GM18868 (cell line): Measurements from ENCODE around the gene TEKT3.

Experiments
- ATAC-seq: cut with Tn5 transposase; IDR thresholded peaks from one replicate; pipeline ENCODE4 v1.9.1; 2021; ENCODE audit warnings: mild to moderate bottlenecking, moderate library complexity; ENCODE audit not compliant: unreplicated experiment

TEKT3 gene

DNA sequence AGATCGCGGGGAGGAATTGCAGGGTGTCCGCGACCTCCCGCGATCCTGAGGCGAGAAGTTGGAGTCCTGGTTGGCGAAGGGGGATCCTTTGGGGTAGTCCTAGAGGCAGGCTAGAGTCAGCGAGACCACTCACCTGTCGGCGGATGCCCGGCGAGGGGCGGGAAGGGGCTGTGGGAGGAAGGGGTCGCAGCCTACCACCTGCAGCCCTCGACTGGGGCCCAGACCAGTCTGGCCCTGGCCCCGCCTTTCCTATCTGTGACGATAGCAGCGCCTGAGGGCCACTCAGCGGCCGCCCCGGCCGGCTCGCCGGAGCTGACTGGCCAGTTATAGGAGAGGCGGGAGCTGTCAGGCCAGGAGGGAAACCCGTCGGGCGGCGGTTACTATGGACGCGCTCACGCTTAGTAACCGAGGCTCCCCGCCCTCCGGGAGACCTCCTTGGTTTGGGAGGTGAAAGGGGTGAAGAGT lies at the start of gene TEKT3:
Gene TEKT3 (minus strand): TSS at position 213 of the 465 bp plus-strand sequence. CDS start 10,012 bp downstream, outside the sequence.
- ATAC-seq, result no peak

DNA sequence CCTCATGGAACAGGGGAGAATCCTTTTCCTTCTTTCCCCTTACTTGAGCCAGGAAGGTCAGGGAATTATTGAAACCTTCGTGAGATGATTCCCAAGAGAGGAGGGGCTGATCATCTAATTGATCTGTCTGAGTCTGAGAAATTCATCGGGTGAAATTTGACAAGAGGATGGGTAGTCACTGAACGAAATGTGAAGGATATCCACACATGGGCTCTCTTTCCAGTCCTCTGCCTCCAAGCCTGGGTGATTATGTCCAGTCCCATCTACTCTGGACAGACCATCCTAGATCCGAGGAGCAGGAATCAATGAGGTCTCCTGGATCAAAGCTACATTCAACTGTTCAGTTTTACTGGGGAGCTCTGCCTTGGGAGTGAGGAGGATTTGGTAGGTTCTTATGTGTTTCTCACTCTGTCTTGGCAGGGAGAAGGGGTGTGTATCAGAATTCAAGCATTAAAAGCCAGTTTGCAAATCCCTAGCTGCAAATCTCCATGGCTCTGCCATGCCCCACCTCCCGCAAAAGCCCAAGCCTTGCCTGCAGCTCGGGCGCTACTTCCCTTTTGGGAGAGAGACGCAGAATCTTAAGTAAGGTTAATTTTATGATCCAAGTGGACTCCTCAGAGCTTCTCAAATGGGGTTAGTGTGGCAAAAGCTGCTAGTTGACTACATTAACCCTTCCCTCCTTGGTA lies 47.1 kb upstream of the TEKT3 start:
- no peak for ATAC-seq

DNA sequence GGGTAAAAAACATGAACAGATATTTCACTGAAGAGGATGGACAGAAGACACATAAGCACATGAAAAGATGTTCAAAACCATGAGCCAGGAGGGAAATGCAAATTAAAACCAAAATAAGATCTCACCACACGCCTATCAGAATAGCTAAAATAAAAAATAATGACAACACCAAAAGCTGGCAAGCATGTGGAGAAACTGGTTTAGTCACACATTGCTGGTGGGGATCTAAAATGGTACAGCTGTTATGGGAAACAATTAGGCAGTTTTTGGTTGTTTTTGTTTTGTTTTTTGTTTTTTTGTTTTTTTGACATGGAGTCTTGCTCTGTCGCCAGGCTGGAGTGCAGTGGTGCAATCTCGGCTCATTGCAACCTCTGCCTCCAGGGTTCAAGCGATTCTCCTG lies 44.7 kb upstream of the TEKT3 start:
- ATAC-seq, result no peak

DNA sequence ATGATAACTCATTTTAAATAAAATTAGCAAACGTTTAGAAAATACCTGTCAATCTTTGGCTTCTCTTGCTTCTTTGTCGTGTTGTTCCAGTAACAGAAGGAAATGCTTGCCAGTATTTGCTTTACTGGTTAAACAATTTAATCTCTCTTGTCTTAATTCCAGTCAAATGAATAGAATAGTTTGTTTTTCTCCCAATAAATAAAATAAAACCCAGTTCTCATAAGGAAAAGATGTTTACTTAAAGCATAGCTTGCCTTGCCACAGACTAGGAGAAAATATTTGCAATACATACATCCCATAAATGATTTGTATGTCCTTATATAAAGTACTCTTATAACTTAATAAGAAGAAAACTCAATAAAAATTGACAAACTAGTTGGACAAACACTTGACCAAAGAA lies 43.9 kb upstream of the TEKT3 start:
- no peak for ATAC-seq

DNA sequence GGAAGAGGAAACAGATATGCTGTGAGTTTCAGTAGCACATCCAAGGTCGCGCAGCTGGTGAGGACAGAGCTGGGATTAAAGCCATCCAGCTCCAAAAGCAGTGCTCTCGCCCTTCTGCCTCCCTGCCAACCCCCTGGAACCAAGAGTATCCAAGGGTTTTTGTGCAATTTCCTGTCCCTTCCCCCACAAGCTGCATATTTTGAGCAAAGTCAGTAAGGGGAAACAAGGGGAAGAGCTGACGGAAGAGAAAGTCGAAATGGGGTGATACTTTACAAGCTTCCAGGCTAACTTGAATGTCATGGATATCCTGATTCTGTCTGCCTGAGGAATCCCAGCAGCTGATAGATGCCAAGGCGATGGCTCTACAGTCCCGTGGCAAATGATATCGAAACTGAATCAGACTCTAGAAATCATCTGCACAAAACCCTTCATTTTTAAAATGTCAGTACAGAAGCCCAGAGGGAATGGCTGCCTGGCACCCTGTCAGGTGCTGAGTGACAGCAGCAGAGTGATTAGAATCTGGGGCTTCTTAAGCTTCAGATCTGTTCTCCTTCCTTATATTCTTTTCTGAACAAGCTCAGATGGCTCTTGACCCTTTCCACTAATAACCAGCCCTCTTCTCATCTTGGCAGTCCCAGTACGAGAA lies 42.9 kb upstream of the TEKT3 start:
- ATAC-seq, result no peak

DNA sequence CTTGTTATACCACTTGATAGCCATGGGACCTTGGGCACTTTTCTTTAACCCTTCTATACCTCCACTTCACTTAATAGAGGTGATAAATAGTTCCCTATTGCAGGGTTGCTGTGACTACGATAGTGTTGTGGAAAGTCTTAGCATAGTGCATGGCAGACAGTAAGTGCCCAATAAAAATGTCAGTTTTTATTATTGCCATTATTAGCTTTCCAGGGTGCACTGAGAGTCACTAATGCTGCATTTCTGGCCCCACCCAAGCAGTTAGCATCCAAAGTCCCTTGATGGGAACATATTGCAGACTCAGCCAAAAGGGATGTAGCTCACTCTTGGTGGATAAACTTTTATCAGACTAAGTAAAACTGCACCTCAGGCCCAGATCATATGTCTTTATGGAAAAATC lies 41.5 kb upstream of the TEKT3 start:
- ATAC-seq, result no peak

DNA sequence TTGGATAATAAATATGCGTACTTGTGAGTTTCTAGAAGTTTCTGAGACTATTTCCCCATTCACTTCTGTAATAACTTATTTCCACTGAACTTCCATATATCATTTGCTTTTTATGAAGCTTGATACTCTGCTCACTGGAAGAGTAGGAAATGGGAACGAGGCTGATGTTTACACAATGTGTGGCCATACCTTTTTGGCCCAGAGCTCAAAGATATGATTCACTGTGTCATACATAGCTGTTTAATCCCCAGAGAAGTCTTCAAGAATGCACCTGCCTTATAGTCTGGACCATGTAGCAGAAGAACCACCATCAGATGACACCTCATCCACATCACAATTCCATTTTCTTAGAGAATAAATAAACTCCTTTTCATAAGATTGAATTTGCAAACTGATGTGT lies 40.3 kb upstream of the TEKT3 start:
- ATAC-seq, result no peak

DNA sequence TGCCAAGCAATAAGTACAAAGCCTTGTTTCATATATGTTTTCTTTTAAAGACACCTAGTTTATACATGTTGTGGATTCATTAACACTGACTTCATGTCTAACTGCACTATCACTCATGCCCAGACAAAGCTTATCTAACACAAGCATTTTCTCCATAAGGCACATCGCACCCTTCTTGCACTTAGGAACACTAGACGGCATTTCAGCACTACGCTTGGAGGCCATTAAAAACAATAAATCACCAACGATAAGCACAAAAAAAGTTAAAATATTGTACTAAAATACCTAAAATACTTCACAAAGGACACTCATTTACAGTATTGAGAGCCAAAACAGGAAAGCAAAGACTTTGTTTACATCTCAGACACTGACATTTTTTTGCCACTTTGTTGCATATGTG lies 39.0 kb upstream of the TEKT3 start:
- no peak for ATAC-seq

DNA sequence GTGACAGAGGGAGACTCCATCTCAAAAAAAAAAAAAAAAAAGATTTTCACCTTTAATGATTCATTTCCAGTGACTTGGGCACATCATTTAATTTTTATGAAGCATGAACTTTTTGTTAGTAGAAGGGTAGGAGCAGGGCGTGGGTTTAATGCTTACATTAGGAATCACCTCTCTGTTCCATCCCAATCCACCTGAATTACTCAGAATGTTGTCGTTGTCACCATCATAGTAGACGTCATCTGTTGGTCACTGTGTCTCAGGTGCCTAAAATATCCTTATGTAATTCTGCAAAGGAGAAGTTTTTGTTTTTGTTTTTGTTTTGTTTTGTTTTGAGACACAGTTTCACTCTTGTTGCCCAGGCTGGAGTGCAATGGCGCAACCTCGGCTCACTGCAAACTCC lies 38.3 kb upstream of the TEKT3 start:
- ATAC-seq, result no peak

DNA sequence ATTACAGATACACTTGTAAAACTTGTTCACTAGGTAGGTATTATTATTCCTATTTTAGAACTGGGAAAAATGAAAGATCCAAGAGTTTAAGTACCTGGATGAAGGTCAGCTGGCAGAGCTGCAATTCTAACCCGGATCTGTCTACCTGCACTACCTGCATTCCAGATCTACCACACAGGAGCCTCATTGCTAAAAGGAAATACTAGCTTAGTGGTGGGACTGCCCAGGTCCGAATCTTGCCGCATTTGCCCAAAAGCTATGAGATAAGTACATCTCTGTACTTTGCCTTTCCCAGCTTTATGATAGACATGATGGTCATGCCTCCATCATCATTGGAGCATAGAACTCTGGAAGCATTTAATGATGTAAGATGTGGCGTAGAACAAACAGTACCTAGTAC lies 36.8 kb upstream of the TEKT3 start:
- ATAC-seq, result no peak

DNA sequence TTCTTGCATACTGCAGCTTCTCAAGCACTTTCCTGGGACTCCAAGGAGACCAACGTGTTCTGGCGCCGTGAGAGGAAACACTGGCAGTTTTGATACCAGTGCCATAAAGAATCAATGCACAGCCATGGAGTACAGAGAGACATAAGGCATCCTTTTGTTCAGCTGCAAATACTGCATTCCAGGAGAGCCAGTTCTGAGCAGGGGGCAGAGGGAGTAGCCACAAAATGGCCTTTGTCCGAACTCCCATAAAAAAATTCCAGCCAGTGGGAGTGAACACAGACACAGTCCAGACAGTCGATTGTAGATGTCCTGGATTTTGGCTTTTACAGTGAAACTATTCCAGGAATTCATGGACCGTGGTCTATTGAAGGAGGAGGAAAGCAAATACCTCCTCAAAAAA lies 36.2 kb upstream of the TEKT3 start:
- no peak for ATAC-seq

DNA sequence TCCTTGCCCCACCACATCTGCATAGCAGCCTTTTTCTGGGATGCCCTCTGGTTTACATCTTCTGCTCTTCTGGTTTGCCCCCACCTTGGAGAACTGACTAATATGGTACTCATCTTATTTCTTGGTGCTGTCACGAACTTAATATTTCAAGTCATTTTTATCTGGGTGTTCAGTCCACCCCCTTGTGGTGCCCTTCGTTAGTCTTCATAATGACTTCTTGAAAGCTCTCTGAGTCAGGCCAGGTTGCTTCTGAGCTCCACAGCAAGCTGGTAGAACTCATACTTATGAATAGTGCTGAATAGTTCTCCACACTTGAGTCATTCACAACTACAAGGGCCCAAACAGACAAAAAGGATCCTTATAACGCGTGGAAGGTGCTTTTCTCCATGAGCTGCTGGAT lies 35.8 kb upstream of the TEKT3 start:
- no peak for ATAC-seq

DNA sequence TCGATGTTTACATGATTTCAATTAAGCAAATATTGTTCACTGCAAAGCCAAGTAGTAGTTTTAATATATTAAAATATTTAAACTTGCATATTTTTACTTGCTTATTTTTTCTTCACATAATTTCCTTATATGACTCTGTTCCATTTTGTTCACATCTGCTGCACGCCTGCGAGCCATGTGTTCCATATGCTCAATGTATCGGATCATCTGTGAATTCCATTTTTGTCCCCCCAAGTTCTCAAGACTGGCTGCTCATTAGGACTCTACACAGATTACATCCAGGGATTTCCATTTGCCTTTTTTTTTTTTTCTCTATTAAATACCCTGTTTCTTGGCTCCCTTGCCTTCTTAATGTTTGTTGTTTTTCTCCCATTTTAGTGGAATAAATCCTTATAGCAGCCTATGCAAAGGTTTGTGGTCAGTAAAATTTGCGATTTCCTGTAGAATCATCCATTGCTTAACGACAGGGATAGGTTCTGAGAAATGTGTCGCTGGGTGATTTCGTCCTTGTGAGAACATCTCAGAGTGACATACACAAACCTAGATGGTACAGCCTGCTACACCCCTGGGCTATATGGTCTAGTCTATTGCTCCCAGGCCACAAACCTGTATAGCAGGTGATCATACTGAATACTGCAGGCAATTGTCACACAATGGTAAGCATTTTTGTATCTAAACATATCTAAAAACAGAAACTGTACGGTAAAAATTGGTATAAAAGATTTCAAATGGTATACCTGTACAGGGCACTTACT lies 30.2 kb upstream of the TEKT3 start:
- ATAC-seq, result no peak

DNA sequence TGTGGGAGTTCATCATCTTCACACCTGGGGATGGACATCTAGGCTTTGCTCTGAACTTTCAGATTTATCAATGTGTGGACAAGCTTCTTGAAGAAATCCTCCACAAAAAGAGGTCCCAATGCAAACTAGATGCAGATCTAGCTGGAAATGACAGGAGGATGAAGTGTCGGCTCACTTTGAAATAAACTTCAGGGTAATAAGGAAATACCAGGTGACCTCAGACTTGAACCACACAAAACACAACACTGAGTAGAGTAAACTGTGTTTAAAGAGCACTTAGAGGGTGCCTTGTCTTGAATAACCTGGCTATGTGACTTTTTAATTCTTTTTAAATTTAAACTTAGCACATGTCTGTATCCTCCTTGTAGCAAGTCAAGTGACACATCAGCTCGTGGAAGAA lies 27.2 kb upstream of the TEKT3 start:
- ATAC-seq, result no peak

DNA sequence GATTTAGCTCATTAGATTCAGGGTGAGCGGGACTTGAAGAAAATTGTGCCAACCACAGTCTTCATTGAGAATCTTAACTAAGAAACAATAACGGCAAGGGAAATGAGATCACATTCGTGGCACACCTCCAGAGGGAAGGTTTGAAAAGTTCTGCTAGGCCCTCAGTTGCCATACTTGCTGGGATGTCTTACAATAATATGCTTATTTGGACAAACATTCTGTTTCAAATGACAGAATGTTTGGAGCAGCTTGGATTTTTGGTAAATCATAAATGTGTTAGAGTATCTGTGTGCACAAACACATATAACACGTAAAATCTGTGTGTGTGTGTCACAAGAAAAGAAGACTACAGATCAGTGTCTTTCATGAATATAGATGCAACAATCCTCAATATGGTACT lies 24.6 kb upstream of the TEKT3 start:
- ATAC-seq, result no peak

DNA sequence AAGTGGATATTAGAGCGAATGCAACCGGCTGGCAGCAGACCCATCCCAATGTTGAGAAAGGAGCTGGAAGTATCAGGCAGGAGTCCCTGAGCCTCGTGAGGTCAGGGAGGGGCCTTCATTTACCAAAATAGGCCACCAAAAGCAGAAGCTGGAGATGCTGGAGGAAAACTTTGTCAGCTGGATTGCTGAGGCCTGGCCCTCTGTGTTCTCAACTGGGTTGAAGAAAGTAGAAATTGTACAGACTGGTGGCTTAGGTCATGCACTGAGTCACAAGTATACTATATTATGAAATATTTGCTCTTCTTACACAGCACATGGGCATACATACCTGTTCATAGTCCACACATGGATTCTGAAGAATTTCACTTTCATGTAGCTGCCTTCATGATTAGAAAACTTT lies 23.2 kb upstream of the TEKT3 start:
- no peak for ATAC-seq

DNA sequence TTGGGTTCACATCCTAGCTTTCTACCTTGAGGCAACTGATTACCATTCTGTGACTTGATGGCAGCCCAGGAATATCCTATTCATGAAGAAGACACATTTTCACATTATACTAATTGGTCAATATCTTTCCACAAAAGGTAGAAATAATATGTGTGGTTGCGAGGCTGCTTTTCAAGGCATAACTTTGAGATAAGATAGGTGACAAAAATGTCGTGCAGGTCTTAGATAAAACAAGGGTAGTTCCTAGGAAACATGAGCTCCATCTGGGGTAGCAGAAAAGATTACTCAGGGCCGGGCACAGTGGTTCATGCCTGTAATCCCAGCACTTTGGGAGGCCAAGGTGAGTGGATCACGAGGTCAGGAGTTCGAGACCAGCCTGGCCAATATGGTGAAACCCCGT lies 22.3 kb upstream of the TEKT3 start:
- no peak for ATAC-seq

DNA sequence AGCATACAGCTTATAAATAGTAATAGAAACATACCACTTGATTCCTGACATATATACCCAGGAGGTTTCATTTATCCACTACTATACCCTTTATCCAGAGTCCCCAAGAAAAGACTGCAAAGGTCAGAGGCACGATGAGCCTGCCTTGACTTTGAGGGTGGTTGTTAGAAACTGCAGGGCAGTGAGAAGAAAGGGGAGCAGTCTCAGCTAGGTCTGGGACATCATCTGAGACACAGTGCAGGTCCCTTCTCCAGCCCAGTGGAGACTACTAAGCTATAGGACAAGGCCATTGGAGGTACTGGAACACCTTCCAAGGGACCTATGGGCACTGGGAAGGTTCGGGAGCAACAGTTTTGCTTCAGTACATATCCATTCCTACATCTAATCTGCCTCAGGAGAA lies 20.2 kb upstream of the TEKT3 start:
- no peak for ATAC-seq

DNA sequence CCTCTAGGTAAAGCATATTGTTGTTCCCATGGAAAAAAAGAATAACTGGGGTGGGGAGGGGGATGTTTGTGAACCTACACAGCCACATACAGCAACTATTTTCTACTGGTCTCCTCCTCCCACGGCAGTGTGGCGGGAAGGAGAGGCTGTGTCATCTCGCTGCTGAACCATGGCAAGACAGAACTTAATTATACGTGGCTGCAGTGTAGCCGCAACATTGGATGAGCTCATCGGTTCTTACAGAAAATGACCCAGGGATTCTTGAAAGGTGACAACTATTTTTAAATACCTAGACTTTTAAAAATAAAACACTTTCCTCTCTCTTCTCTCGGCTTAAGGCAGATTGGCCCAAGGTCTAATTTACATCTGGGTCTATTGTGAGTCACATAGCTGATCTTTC lies 19.8 kb upstream of the TEKT3 start:
- ATAC-seq, result no peak

DNA sequence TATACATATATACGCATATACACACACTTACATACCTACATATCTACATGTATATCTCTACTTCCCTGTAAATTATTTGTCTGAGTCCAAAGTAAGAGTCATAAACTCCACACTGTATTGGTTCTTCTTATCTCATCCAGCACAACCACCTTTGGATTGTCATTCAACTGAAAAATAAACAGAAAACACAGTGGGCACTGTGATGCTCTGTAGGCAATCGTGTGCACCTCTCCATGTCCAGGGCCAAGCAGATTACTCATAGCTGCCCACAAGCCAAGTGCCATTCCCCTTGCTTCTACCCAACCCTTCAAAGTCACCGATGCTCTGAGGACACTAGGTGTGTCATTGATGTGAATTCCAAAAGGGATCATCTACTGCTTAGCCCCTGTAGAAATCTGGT lies 12.9 kb upstream of the TEKT3 start:
- no peak for ATAC-seq

DNA sequence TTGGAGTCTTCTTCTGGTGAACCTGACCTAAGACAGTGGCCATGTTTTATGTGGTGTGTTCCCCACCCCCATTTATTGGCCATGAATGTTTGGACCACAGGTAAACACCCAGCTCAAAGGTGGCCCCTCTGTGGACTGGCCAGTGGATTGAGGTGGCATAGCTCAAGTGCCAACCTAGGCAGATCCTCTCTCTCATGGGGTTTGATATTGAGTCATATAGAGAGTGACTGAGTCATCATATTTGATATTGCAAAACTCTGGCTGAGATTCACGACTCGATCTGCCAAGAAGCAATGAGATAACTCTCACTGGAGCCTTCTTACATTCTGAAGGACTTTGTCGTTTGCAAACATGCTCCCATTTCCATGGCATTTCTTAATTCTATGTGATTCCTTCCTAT lies 10.5 kb upstream of the TEKT3 start:
- ATAC-seq, result no peak

DNA sequence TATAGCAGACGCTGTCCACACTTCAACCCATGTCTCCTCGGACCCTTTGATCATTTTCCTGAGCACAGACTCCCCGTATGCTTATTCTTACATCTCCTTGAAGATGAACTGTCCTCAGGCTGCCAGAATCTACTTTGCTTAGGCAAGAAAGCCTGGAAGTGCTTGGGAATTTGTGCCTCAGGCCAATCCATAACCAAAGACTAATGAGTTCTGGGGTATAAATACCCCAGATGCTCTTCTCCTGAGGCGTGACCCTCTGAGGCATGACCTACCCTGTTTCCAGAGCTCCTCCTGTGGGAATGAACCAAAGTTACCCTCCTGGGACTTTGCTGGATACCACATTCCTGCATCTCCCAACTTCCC lies 10.1 kb upstream of the TEKT3 start:
- no peak for ATAC-seq
